IMR-90 (cell line): Measurements from ENCODE around the gene ENO2. TPM values are rescaled to one million over a fixed set of nuclear protein-coding genes. Genes with fewer than 3 reads are reported as not detected.

Experiments used
- ATAC-seq: fragments of 200-7000 bp; cut with Tn5 transposase; 2 replicates; pipeline ENCODE4 v1.9.1; 2020; ENCODE audit warnings: low read depth, mild to moderate bottlenecking, moderate library complexity
- BruUV-seq: library from RNA; stranded (reverse); fragments of 400-500 nt; replicated peaks from 2 replicates; lab custom pipeline; 2021; lab: Mats Ljungman, UMichigan
- CTCF ChIA-PET: fragments of 300-600 bp; formaldehyde crosslinking; extraction: SDS; loops from one replicate; lab custom pipeline; 2021; ENCODE audit warnings: antibody characterized with exemption; lab: Yijun Ruan, JAX
- POLR2A ChIA-PET: fragments of 300-600 bp; sonication (Branson Sonifier 250); formaldehyde crosslinking; loops from one replicate; lab custom pipeline; 2022; ENCODE audit warnings: antibody characterized with exemption; ENCODE audit not compliant: unreplicated experiment; lab: Charles Lee
- DNase-seq: peaks from one replicate; pipeline ENCODE4 v3.0.0; 2013
- H2AFZ ChIP-seq: replicated peaks from 2 replicates; pipeline ENCODE3; 2013; ENCODE audit warnings: low read length, mild to moderate bottlenecking; ENCODE audit not compliant: poor library complexity
- H2AK5ac ChIP-seq: 2 replicates; pipeline ENCODE4 v1.6.1; 2013; ENCODE audit warnings: low read depth, low read length, inconsistent platforms
- H2AK9ac ChIP-seq: replicated peaks from 2 replicates; pipeline ENCODE3; 2013; ENCODE audit warnings: mild to moderate bottlenecking, low read depth, low read length, moderate library complexity; ENCODE audit not compliant: poor library complexity
- H2BK120ac ChIP-seq: 2 replicates; pipeline ENCODE4 v1.6.1; 2013; ENCODE audit warnings: low read depth, low read length, inconsistent platforms
- H2BK15ac ChIP-seq: 3 replicates; pipeline ENCODE4 v1.6.1; 2013; ENCODE audit warnings: low read depth, low read length, inconsistent platforms
- H2BK20ac ChIP-seq: 2 replicates; pipeline ENCODE4 v1.6.1; 2013; ENCODE audit warnings: low read depth, mild to moderate bottlenecking, inconsistent platforms, low read length, moderate library complexity
- H2BK5ac ChIP-seq: 2 replicates; pipeline ENCODE4 v1.6.1; 2013; ENCODE audit warnings: mild to moderate bottlenecking, low read depth, low read length, inconsistent platforms; ENCODE audit not compliant: poor library complexity, severe bottlenecking
- H3K14ac ChIP-seq: replicated peaks from 2 replicates; pipeline ENCODE4 v1.6.1; 2013; ENCODE audit warnings: low read depth, low read length, inconsistent platforms
- H3K18ac ChIP-seq: 2 replicates; pipeline ENCODE4 v1.6.1; 2013; ENCODE audit warnings: low read depth, low read length, control low read depth
- H3K23ac ChIP-seq: 2 replicates; pipeline ENCODE4 v1.6.1; 2013; ENCODE audit warnings: low read depth, low read length, inconsistent platforms
- H3K27ac ChIP-seq: 2 replicates; pipeline ENCODE4 v1.5.1; 2013; ENCODE audit warnings: mild to moderate bottlenecking, control low read depth, low read length; ENCODE audit not compliant: insufficient read depth
- H3K27me3 ChIP-seq: 2 replicates; pipeline ENCODE4 v1.6.1; 2013; ENCODE audit warnings: low read length; ENCODE audit not compliant: control insufficient read depth, insufficient read depth
- H3K36me3 ChIP-seq: 2 replicates; pipeline ENCODE4 v1.6.1; 2013; ENCODE audit warnings: low read length, mixed read lengths; ENCODE audit not compliant: control insufficient read depth, insufficient read depth
- H3K4ac ChIP-seq: 2 replicates; pipeline ENCODE4 v1.6.1; 2013; ENCODE audit warnings: low read depth, low read length, inconsistent platforms
- H3K4me1 ChIP-seq: 2 replicates; pipeline ENCODE4 v1.6.1; 2013; ENCODE audit warnings: low read length, mixed read lengths; ENCODE audit not compliant: control insufficient read depth, insufficient read depth
- H3K4me2 ChIP-seq: 2 replicates; pipeline ENCODE4 v1.6.1; 2013; ENCODE audit warnings: low read depth, mild to moderate bottlenecking, control low read depth, low read length, moderate library complexity
- H3K4me3 ChIP-seq: 2 replicates; pipeline ENCODE4 v1.5.1; 2013; ENCODE audit warnings: low read depth, mild to moderate bottlenecking, control low read depth, low read length, moderate library complexity; ENCODE audit not compliant: insufficient read depth
- H3K56ac ChIP-seq: 2 replicates; pipeline ENCODE4 v1.6.1; 2013; ENCODE audit warnings: low read length, inconsistent platforms; ENCODE audit not compliant: insufficient read depth; ENCODE audit errors: extremely low read depth
- H3K79me1 ChIP-seq, 2 experiments: 2 replicates each; pipeline ENCODE4 v1.6.1; 2013; ENCODE audit warnings: low read length in 2 of 2, inconsistent platforms in 1 of 2, low read depth in 1 of 2
- H3K9ac ChIP-seq: 2 replicates; pipeline ENCODE4 v1.6.1; 2013; ENCODE audit warnings: low read depth, low read length, control low read depth
- H3K9me1 ChIP-seq: 2 replicates; pipeline ENCODE4 v1.6.1; 2013; ENCODE audit warnings: low read length, inconsistent platforms; ENCODE audit not compliant: insufficient read depth
- H3K9me3 ChIP-seq: 2 replicates; pipeline ENCODE4 v1.6.1; 2013; ENCODE audit warnings: low read length; ENCODE audit not compliant: control insufficient read depth, insufficient read depth
- H4K20me1 ChIP-seq: 2 replicates; pipeline ENCODE4 v1.6.1; 2013; ENCODE audit warnings: low read length, inconsistent platforms; ENCODE audit not compliant: insufficient read depth
- H4K5ac ChIP-seq: 2 replicates; pipeline ENCODE4 v1.6.1; 2013; ENCODE audit warnings: mild to moderate bottlenecking, low read depth, low read length, control low read depth
- H4K8ac ChIP-seq, 2 experiments: 2 replicates each; pipeline ENCODE4 v1.6.1; 2013; ENCODE audit warnings: low read depth in 2 of 2, low read length in 2 of 2, control low read depth in 1 of 2, inconsistent platforms in 1 of 2
- H4K91ac ChIP-seq: 2 replicates; pipeline ENCODE4 v1.6.1; 2013; ENCODE audit warnings: low read depth, low read length, inconsistent platforms; ENCODE audit not compliant: insufficient read depth
- BHLHE40 ChIP-seq: fragments of 150-350 bp; IDR thresholded peaks from 2 replicates; pipeline ENCODE4 v1.6.1; 2016; ENCODE audit warnings: mild to moderate bottlenecking, low read depth, low read length
- CEBPB ChIP-seq: IDR thresholded peaks from 2 replicates; pipeline ENCODE4 v1.6.1; 2012; ENCODE audit warnings: low read depth, low read length, improper control_type of control experiment
- CHD1 ChIP-seq: IDR thresholded peaks from 2 replicates; pipeline ENCODE4 v1.6.1; 2012; ENCODE audit warnings: low read depth, low read length, improper control_type of control experiment
- CTCF ChIP-seq: conservative IDR thresholded peaks from 2 replicates; pipeline ENCODE4 v1.5.1; 2012; ENCODE audit warnings: mild to moderate bottlenecking, low read depth, low read length, improper control_type of control experiment
- ELK1 ChIP-seq: fragments of 150-350 bp; IDR thresholded peaks from 2 replicates; pipeline ENCODE4 v1.6.1; 2016; ENCODE audit warnings: low read depth, mild to moderate bottlenecking, low read length, moderate library complexity, borderline replicate concordance
- FOS ChIP-seq: fragments of 150-350 bp; IDR thresholded peaks from 2 replicates; pipeline ENCODE4 v1.6.1; 2016; ENCODE audit warnings: low read depth, low read length
- MAFK ChIP-seq: IDR thresholded peaks from 2 replicates; pipeline ENCODE4 v1.6.1; 2012; ENCODE audit warnings: low read depth, low read length, improper control_type of control experiment
- MAZ ChIP-seq: IDR thresholded peaks from 2 replicates; pipeline ENCODE4 v1.6.1; 2012; ENCODE audit warnings: low read depth, mild to moderate bottlenecking, low read length, improper control_type of control experiment, moderate library complexity, borderline replicate concordance
- MXI1 ChIP-seq: IDR thresholded peaks from 2 replicates; pipeline ENCODE4 v1.6.1; 2012; ENCODE audit warnings: low read depth, mild to moderate bottlenecking, low read length, moderate library complexity, borderline replicate concordance
- NFE2L2 ChIP-seq: fragments of 150-350 bp; IDR thresholded peaks from 2 replicates; pipeline ENCODE4 v1.6.1; 2016; ENCODE audit warnings: low read depth, mild to moderate bottlenecking, low read length
- POLR2A ChIP-seq: IDR thresholded peaks from 2 replicates; pipeline ENCODE4 v1.6.1; 2012; ENCODE audit warnings: mild to moderate bottlenecking, low read depth, low read length
- RAD21 ChIP-seq: IDR thresholded peaks from 2 replicates; pipeline ENCODE4 v1.6.1; 2012; ENCODE audit warnings: low read length, improper control_type of control experiment
- RCOR1 ChIP-seq: IDR thresholded peaks from 2 replicates; pipeline ENCODE4 v1.6.1; 2012; ENCODE audit warnings: mild to moderate bottlenecking, low read length, improper control_type of control experiment; ENCODE audit not compliant: insufficient replicate concordance
- RFX5 ChIP-seq: IDR thresholded peaks from 2 replicates; pipeline ENCODE4 v1.8.0; 2012; ENCODE audit warnings: low read depth, mild to moderate bottlenecking, low read length, moderate library complexity
- SMC3 ChIP-seq: fragments of 150-350 bp; IDR thresholded peaks from 2 replicates; pipeline ENCODE4 v1.6.1; 2016; ENCODE audit warnings: low read depth, mild to moderate bottlenecking, antibody characterized with exemption, low read length, moderate library complexity
- USF2 ChIP-seq: fragments of 150-350 bp; IDR thresholded peaks from 2 replicates; pipeline ENCODE4 v1.6.1; 2017; ENCODE audit warnings: mild to moderate bottlenecking, antibody characterized with exemption, low read length, low read depth
- WGBS, 2 experiments: methylation state at CpG; one replicate each; pipeline versions ENCODE4 v1.1.5 to v1.1.7; 2013; ENCODE audit warnings: missing lambda C conversion rate in 2 of 2; ENCODE audit not compliant: insufficient read length in 1 of 2; ENCODE audit errors: extremely low coverage in 2 of 2; 5-methylcytosine and 5-hydroxymethylcytosine counted together
- dilution Hi-C: fragments of 300-500 bp; cut with HindIII; formaldehyde crosslinking; loops from one replicate; pipeline ENCODE4 v1.14.3; 2018; ENCODE audit warnings: low sequenced_read_pairs; ENCODE audit not compliant: unreplicated experiment
- in situ Hi-C: fragments of 300-500 bp; cut with MboI; formaldehyde crosslinking; loops from 3 replicates; pipeline ENCODE4 v1.14.3; 2019; ENCODE audit warnings: low sequenced_read_pairs, inconsistent platforms, mixed read lengths
- intact Hi-C: fragments of 100-400 bp; cut with micrococcal nuclease; formaldehyde crosslinking; loops from 2 replicates; pipeline ENCODE4 v1.10.0; 2022
- polyA plus RNA-seq, 3 experiments: library from polyadenylated mRNA; depleted of rRNA; stranded (reverse); fragments of >200 nt; gene quantifications; 2 replicates each; pipeline ENCODE4 v1.2.3, GENCODE V29; 2012; ENCODE audit warnings: low replicate concordance in 1 of 3
- total RNA-seq: library from RNA; depleted of rRNA; stranded (reverse); fragments of >200 nt; gene quantifications from 2 replicates; pipeline ENCODE4 v1.2.3, GENCODE V29; 2012

ENO2 gene
- total and polyA plus RNA-seq, 2 of the 4 experiments (the other 2 are of a cell fraction): 28.3 to 92.8 TPM

- Histone ChIP-seq H3K18ac (no peak overlapping the region), H3K36me3 (no peaks in the 10 kb centered on the region), H4K91ac (no peak overlapping the region), H2BK120ac (no peak overlapping the region), H3K9me3 (no peaks in the 10 kb centered on the region), H2AK9ac (no peak overlapping the region), H3K14ac (no peak overlapping the region), H2BK5ac (no peak overlapping the region), H3K4me3 (no peak overlapping the region), H3K4ac (no peak overlapping the region), H3K9ac (no peak overlapping the region), H2AFZ (peak overlapping the region; percentile 41), H2AK5ac (no peak overlapping the region; the same call in 1 of the 2 replicates), H3K23ac (no peak overlapping the region), H3K27ac (no peak overlapping the region), H4K5ac (no peak overlapping the region), H3K27me3 (no peaks in the 10 kb centered on the region), H3K56ac (no peak overlapping the region), H2BK15ac (no peak overlapping the region), H2BK20ac (no peak overlapping the region), H4K20me1 (no peaks in the 10 kb centered on the region), H3K9me1 (no peaks in the 10 kb centered on the region), H3K79me1 (no peaks in the 10 kb centered on the region), H3K4me2 (no peak overlapping the region), H3K4me1 (peaks cover 6% of the 10 kb centered on the region; the same call in 1 of the 2 replicates), H4K8ac (no peak overlapping the region)
- DNase-seq (no peak), ATAC-seq (no peak)
- ChIA-PET POLR2A (no interaction called here), CTCF (no interaction called here)
- in situ Hi-C loops (no loop called here), intact Hi-C loops (no loop called here), dilution Hi-C loops (no loop called here)
- WGBS, 2 experiments: 63% methylated on average over 3 of the region's 20 CpGs; no CpG with 5 or more reads in 1 of the 2 experiments
- BruUV-seq: no TSS peak
- TF ChIP-seq CHD1 (no peak), NFE2L2 (no peak), RAD21 (no peak), BHLHE40 (no peak), ELK1 (no peak), CTCF (no peak), MAZ (no peak), RFX5 (no peak), FOS (no peak), MAFK (no peak), USF2 (no peak), CEBPB (no peak), RCOR1 (no peak), MXI1 (no peak), POLR2A (no peak), SMC3 (no peak)
Measured at GRCh38 chr12:6957151-6957701, 42.8 kb downstream of the ENO2 start.
